Uterus (tissue), 2 donors: ENCODE measurements around the gene COQ6.

Experiments
- POLR2A ChIP-seq, 2 donors: fragments of 450-650 bp; IDR thresholded peaks; one replicate each; pipeline ENCODE4 v1.6.1; 2016; ENCODE audit warnings: antibody characterized with exemption in 2 of 2, mild to moderate bottlenecking in 1 of 2, moderate library complexity in 1 of 2
- TF ChIP-seq, protein P1 (sequence below), 4 experiments: fragments of 200-600 bp in 2 of 4; fragments of 450-650 bp in 2 of 4; sonication (generic) in 2 of 4; IDR thresholded peaks; one replicate each; pipeline ENCODE4 v1.5.1; 2016 to 2019; ENCODE audit warnings: antibody characterized with exemption in 4 of 4, mild to moderate bottlenecking in 2 of 4, moderate library complexity in 1 of 4

DNA sequence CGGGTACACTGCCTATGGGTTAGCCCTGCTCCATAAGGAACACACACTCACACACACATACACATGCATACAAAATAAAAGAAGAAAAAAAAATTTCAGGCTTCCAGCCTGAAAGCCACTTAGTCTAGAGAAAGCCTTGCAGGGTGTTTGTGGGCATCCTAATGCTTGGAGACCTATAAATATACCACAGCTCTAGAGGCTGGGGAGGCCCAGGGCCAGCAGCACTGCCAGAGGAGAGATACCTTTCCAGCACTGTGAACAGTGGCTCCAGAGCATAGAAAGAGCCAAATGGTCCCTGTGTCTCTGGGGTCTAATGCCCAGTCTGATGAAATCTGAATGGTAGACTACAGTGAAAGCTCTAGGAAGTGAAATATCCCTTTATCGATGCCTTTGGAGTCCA is 13.1 kb upstream of the COQ6 start:
- TF ChIP-seq, protein P1, sequence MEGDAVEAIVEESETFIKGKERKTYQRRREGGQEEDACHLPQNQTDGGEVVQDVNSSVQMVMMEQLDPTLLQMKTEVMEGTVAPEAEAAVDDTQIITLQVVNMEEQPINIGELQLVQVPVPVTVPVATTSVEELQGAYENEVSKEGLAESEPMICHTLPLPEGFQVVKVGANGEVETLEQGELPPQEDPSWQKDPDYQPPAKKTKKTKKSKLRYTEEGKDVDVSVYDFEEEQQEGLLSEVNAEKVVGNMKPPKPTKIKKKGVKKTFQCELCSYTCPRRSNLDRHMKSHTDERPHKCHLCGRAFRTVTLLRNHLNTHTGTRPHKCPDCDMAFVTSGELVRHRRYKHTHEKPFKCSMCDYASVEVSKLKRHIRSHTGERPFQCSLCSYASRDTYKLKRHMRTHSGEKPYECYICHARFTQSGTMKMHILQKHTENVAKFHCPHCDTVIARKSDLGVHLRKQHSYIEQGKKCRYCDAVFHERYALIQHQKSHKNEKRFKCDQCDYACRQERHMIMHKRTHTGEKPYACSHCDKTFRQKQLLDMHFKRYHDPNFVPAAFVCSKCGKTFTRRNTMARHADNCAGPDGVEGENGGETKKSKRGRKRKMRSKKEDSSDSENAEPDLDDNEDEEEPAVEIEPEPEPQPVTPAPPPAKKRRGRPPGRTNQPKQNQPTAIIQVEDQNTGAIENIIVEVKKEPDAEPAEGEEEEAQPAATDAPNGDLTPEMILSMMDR (IDR thresholded peaks at IDR 0.05), result no peak
- no peak for TF ChIP-seq POLR2A (IDR thresholded peaks at IDR 0.05)
